ENCODE measurements around the gene ESPN.

The ESPN gene

GRCh38 chr1:6466751-6467150 is 42.2 kb downstream of the ESPN start:
- Histone ChIP-seq H3K4me1 (no peaks in the 10 kb centered on the region), H3K9me3 (no peaks in the 10 kb centered on the region), H3K27me3 (peaks cover 0 to 56% of the 10 kb centered on the region in 2 donors), H3K27ac (no peak overlapping the region), H3K36me3 (peaks cover 0 to 51% (median 34%) of the 10 kb centered on the region in 3 donors), H3K4me3 (no peak overlapping the region)
- TF ChIP-seq, protein P1, sequence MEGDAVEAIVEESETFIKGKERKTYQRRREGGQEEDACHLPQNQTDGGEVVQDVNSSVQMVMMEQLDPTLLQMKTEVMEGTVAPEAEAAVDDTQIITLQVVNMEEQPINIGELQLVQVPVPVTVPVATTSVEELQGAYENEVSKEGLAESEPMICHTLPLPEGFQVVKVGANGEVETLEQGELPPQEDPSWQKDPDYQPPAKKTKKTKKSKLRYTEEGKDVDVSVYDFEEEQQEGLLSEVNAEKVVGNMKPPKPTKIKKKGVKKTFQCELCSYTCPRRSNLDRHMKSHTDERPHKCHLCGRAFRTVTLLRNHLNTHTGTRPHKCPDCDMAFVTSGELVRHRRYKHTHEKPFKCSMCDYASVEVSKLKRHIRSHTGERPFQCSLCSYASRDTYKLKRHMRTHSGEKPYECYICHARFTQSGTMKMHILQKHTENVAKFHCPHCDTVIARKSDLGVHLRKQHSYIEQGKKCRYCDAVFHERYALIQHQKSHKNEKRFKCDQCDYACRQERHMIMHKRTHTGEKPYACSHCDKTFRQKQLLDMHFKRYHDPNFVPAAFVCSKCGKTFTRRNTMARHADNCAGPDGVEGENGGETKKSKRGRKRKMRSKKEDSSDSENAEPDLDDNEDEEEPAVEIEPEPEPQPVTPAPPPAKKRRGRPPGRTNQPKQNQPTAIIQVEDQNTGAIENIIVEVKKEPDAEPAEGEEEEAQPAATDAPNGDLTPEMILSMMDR (IDR thresholded peaks at IDR 0.05) = no peak
- intact Hi-C loops (cut with DNase I; ENCODE audit: low total_unique reads) = no loop called here
- DNase-seq = no peak

DNA sequence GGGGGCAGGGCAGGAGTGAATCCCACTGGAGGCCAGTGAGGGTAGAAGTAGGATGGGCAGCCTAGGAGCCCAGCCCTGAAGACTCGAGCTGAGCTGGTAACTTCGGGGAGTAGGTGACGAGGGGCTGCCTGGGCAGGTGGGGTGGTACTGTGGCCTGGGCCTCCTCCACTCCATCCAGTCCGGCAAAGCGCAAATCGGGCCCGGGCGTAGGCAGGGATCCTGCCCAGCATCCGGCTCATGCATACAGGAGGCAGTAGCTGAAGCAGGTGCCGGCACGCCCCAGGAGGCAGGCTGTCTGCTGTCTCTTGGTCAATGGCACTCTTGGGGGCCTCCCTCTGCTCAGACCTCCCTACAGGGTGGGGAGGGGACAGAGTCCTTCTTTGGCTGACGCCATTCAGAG is 42.6 kb downstream of the ESPN start:
- DNase-seq = no peak
- TF ChIP-seq, protein P1 (IDR thresholded peaks at IDR 0.05) = no peak
- H3K4me1 ChIP-seq = no peaks in the 10 kb centered on the region
- intact Hi-C loops (cut with DNase I; ENCODE audit: low total_unique reads) = no loop called here
- H3K27ac ChIP-seq = no peak overlapping the region
- H3K4me3 ChIP-seq = no peak overlapping the region
- H3K9me3 ChIP-seq = no peaks in the 10 kb centered on the region
- peaks cover 0 to 51% of the 10 kb centered on the region in 2 donors for H3K27me3 ChIP-seq
- H3K36me3 ChIP-seq = peaks cover 0 to 49% (median 36%) of the 10 kb centered on the region in 3 donors

DNA sequence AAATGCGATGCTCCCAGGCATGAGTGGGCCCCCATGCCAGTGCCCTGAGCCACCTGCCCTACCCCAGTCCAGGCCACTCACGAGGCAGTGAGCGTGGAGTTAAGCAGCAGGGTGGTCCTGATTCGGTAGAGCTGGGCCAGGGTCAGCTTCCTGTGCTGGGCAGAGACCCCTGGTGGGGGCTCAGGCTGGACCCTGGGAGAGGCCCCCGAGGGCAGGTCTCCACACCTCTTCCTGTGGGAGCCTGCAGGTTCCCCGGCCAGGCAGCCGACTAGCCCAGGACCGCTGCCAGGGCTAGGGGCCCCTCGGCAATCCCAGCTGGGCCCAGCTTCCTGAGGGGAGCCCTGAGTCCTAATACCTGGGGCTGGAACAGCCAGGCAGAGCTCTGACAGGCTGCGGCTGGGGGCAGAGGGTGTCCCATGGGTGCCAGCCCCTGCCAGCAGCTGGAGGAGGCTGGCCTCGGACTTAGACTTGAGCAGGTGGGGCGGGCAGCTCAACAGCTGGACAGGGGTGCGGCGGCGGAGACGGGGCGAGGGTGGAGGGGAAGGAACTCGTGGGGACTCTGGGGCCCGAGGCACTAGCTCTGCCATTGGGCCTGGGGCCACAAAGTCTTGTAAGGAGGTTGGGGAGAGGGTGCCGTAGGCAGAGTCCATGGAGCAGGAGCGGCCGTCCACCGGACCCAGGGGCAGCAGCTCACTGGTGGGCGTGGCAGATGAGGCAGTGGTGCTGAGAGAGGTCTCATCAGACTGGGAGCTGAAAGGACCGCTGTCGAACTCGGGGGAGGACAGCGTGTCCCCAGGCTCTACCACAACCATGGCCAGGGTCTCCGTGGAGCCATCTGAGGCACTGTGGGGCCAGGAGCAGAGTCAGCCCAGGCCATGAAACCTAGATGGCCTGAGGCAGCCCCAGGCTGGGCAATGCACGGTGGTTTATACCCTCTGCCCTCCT is 43.4 kb downstream of the ESPN start:
- DNase-seq = no peak
- TF ChIP-seq, protein P1 (IDR thresholded peaks at IDR 0.05) = no peak
- H3K27ac ChIP-seq = no peak overlapping the region
- peaks cover 0 to 43% of the 10 kb centered on the region in 2 donors for H3K27me3 ChIP-seq
- no peaks in the 10 kb centered on the region for H3K4me1 ChIP-seq
- intact Hi-C loops (cut with DNase I; ENCODE audit: low total_unique reads) = no loop called here
- H3K4me3 ChIP-seq = no peak overlapping the region
- no peaks in the 10 kb centered on the region for H3K9me3 ChIP-seq
- peaks cover 0 to 55% (median 44%) of the 10 kb centered on the region in 3 donors for H3K36me3 ChIP-seq

DNA sequence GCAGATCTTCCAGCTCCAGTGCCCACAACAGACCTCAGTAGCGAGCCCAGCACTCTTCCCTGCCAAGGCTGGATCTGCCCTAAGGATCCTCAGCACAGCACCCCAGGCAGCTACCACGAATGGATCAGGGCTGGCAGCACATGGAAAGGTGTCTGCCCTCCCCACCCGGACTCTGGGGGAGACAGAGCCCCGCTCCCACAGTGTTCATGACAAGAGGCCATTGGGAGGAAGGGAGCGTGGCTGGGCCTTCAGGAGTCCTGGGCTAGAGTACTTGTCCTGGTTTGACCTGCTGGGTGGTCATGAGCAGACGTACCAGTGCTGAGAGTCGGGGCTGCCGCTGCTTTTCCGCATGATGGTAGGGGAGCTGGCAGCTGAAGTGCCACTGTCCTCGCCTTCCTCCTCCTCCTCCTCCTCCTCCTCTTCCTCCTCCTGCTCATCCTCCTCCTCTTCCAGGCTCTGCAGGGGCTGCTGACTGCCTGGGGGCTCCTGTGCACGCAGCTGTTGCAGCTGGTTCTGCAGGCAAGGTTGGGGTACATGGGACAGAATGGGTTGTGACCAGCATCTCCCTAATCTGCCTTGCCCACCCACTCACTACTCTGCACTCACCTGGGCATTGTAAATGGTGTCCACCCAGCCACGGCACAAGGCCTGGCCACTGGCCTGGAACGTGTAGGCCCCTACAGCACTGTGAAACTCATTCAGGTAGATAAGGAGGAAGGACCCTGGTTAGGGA is 44.3 kb downstream of the ESPN start:
- TF ChIP-seq, protein P1 (IDR thresholded peaks at IDR 0.05) = no peak
- H3K36me3 ChIP-seq = peaks cover 0 to 63% (median 52%) of the 10 kb centered on the region in 3 donors
- no peak overlapping the region for H3K27ac ChIP-seq
- intact Hi-C loops (cut with DNase I; ENCODE audit: low total_unique reads) = no loop called here
- no peak overlapping the region for H3K4me3 ChIP-seq
- no peak for DNase-seq
- H3K9me3 ChIP-seq = no peaks in the 10 kb centered on the region
- H3K4me1 ChIP-seq = no peaks in the 10 kb centered on the region
- peaks cover 0 to 40% of the 10 kb centered on the region in 2 donors for H3K27me3 ChIP-seq

GRCh38 chr1:6470132-6471085 is 45.8 kb downstream of the ESPN start:
- intact Hi-C loops (cut with DNase I; ENCODE audit: low total_unique reads) = no loop called here
- no peak overlapping the region for H3K4me3 ChIP-seq
- H3K27me3 ChIP-seq = peaks cover 0 to 29% of the 10 kb centered on the region in 2 donors
- TF ChIP-seq, protein P1 (IDR thresholded peaks at IDR 0.05) = no peak
- no peaks in the 10 kb centered on the region for H3K9me3 ChIP-seq
- peaks cover 0 to 73% (median 53%) of the 10 kb centered on the region in 3 donors for H3K36me3 ChIP-seq
- DNase-seq = no peak
- H3K4me1 ChIP-seq = no peaks in the 10 kb centered on the region
- H3K27ac ChIP-seq = no peak overlapping the region
